Measurements from ENCODE around the gene GATA6.
A peak's percentile ranks its signal among the peaks of the same experiment; 100 is the strongest.

GATA6 gene

DNA sequence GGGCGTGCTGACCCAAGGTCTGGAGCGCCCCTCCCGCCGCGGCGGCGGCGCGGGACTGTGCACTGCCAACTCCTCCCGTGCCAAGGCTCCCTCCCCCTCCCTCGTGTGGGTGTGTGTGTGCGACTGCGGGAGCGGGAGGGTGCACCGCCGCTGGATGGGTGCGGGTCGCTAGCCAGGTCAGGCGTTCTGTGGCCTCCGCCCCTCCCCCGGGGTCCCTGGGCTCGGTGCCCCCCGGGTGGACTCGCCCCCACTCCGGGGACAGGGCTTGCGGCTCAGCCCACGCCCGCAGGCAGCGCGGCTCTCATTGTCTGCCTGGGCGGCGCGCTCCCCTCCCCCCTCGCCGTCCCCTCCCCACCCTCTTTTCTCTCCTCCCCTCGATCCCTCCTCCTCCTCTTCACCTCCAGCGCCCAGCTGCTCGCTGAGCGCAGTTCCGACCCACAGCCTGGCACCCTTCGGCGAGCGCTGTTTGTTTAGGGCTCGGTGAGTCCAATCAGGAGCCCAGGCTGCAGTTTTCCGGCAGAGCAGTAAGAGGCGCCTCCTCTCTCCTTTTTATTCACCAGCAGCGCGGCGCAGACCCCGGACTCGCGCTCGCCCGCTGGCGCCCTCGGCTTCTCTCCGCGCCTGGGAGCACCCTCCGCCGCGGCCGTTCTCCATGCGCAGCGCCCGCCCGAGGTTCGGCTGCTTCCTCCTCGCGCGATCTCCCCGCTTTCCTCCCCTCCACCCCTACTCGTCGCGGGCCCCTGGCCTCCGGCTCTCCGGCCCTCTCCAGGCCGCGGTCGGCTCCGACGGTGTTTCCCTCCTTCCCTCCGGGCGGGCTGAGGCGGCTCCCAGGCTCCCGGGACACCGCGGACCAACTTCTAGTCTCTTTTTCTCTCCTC is at the start of gene GATA6:
Gene GATA6 (plus strand): TSS at position 579 of the 878 bp plus-strand sequence. CDS start 1,556 bp downstream, outside the sequence.
- H3K4me1 Mint-ChIP-seq: peaks cover 21% of the 10 kb centered on the region
- H3K36me3 Mint-ChIP-seq (ENCODE audit: low read depth): peaks cover 2% of the 10 kb centered on the region
- ATAC-seq (peak; percentile 67), DNase-seq (peak; percentile 54)
- peaks cover 74% of the 10 kb centered on the region for H3K27me3 Mint-ChIP-seq
- H3K9me3 Mint-ChIP-seq: no peaks in the 10 kb centered on the region
- peak within 1 kb of the TSS; percentile 81 for H3K4me3 Mint-ChIP-seq
- no peak within 1 kb of the TSS for H3K27ac Mint-ChIP-seq

GRCh38 chr18:22124970-22125369 is 44.4 kb upstream of the GATA6 start:
- no peak overlapping the region for H3K27ac Mint-ChIP-seq
- no peaks in the 10 kb centered on the region for H3K4me1 Mint-ChIP-seq
- peaks cover 1% of the 10 kb centered on the region for H3K27me3 Mint-ChIP-seq
- H3K4me3 Mint-ChIP-seq: no peak overlapping the region
- no peaks in the 10 kb centered on the region for H3K9me3 Mint-ChIP-seq
- DNase-seq (no peak), ATAC-seq (no peak)
- H3K36me3 Mint-ChIP-seq (ENCODE audit: low read depth): no peaks in the 10 kb centered on the region

DNA sequence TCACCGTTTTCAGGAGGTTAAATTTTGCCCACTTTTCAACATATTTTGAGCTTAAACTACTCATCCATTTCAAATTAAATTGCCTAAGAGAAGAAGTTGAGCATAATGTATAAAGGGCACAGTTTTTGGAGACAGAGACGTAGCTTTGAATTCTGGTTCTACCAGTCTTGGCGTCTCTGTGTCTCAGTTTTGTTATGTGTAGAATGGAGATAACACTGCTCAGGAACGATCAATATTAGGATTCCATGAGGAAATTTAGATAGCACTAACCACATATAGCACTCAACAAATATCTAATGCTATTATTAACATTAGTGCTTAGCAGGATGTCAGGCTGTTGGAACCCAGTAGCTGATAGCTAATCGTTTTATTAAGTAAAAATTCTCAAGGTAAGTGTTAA is 40.4 kb upstream of the GATA6 start:
- no peaks in the 10 kb centered on the region for H3K36me3 Mint-ChIP-seq (ENCODE audit: low read depth)
- ATAC-seq (no peak), DNase-seq (no peak)
- H3K9me3 Mint-ChIP-seq: no peaks in the 10 kb centered on the region
- no peaks in the 10 kb centered on the region for H3K27me3 Mint-ChIP-seq
- H3K4me3 Mint-ChIP-seq: no peak overlapping the region
- no peak overlapping the region for H3K27ac Mint-ChIP-seq
- no peaks in the 10 kb centered on the region for H3K4me1 Mint-ChIP-seq

- DNase-seq (no peak), ATAC-seq (no peak)
- Mint-ChIP-seq H3K27ac (no peak overlapping the region), H3K27me3 (no peaks in the 10 kb centered on the region), H3K4me1 (no peaks in the 10 kb centered on the region), H3K9me3 (no peaks in the 10 kb centered on the region), H3K4me3 (no peak overlapping the region), H3K36me3 (ENCODE audit: low read depth) (no peaks in the 10 kb centered on the region)
Observed at GRCh38 chr18:22129778-22130177, 39.6 kb upstream of the GATA6 start.

- Mint-ChIP-seq H3K27me3 (peaks cover 2% of the 10 kb centered on the region), H3K4me1 (no peaks in the 10 kb centered on the region), H3K4me3 (no peak overlapping the region), H3K27ac (no peak overlapping the region), H3K36me3 (ENCODE audit: low read depth) (no peaks in the 10 kb centered on the region), H3K9me3 (no peaks in the 10 kb centered on the region)
- ATAC-seq (no peak), DNase-seq (no peak)
Observed at GRCh38 chr18:22132258-22132657, 37.1 kb upstream of the GATA6 start.

DNA sequence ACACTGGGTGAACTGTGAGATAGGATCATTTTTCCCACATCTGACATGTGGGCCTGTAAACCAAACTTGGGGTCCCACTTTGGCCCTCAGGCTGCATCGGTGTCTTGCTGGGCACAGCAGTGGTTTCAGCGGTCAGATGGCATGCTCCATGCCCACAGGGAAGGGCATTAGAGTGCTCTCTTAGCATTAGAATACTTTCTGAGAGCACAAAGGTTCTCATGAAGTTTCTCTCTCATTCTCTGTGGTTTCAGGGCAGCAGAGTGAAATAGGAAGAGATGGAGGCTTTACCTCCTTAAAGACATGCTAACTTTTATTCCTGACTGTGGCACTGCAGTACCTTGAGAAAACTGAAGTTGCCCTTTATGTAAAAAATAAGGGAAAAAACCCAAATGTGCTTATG is 36.6 kb upstream of the GATA6 start:
- peaks cover 2% of the 10 kb centered on the region for H3K27me3 Mint-ChIP-seq
- H3K36me3 Mint-ChIP-seq (ENCODE audit: low read depth): no peaks in the 10 kb centered on the region
- ATAC-seq (no peak), DNase-seq (no peak)
- H3K4me3 Mint-ChIP-seq: no peak overlapping the region
- no peak overlapping the region for H3K27ac Mint-ChIP-seq
- H3K4me1 Mint-ChIP-seq: no peaks in the 10 kb centered on the region
- no peaks in the 10 kb centered on the region for H3K9me3 Mint-ChIP-seq

GRCh38 chr18:22136395-22136794 is 33.0 kb upstream of the GATA6 start:
- DNase-seq (no peak), ATAC-seq (no peak)
- no peaks in the 10 kb centered on the region for H3K36me3 Mint-ChIP-seq (ENCODE audit: low read depth)
- H3K9me3 Mint-ChIP-seq: peaks cover 4% of the 10 kb centered on the region
- no peak overlapping the region for H3K27ac Mint-ChIP-seq
- H3K4me1 Mint-ChIP-seq: no peaks in the 10 kb centered on the region
- no peak overlapping the region for H3K4me3 Mint-ChIP-seq
- H3K27me3 Mint-ChIP-seq: peaks cover 2% of the 10 kb centered on the region

- DNase-seq (no peak), ATAC-seq (no peak)
- Mint-ChIP-seq H3K4me3 (no peak overlapping the region), H3K27me3 (no peaks in the 10 kb centered on the region), H3K36me3 (ENCODE audit: low read depth) (no peaks in the 10 kb centered on the region), H3K9me3 (peaks cover 4% of the 10 kb centered on the region), H3K4me1 (no peaks in the 10 kb centered on the region), H3K27ac (no peak overlapping the region)
Observed at GRCh38 chr18:22141211-22141610, 28.2 kb upstream of the GATA6 start.

DNA sequence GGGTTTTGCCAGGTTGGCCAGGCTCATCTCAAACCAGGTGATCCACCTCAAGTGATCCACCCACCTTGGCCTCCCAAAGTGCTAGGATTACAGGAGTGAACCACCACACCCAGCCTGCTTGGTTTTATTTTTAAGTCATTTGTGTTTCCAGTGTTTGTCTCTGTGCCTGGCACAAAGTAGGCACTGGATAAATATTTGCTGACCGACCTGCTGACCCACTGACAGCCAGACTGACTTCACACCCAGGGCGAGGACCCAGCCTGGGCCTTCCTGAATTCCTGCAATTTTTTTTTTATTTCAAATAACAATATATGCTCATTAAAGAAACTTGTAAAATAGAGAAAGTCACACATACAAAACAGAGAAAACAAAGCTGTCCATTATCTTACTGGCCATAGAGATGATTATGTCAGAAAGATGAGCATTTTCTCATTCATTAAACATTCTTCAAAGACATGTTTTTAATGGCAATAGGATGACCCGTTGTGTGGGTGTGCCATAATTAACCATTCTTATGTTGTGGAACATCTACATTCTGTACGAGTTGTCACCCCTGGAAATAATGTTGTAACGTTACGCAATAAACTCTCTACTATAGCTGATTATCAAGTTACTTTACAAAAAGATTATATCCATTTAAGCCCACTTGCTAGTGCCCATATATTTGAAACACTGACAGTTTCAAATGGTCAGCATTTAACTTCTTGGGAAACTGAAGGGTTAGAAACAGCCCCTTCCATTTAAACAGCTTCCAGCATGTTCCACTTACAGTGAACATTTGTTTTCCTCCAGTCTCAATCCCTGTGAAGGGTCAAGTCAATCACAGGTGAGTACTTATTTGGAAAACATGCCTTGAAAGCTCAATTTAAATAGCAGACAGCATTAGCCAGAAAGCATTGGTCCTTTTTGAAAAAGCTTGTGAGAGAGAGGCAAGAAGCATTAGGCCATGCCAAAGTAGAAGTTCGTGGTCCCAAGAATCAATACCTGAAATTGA is 25.7 kb upstream of the GATA6 start:
- Mint-ChIP-seq H3K4me3 (no peak overlapping the region), H3K4me1 (no peaks in the 10 kb centered on the region)

DNA sequence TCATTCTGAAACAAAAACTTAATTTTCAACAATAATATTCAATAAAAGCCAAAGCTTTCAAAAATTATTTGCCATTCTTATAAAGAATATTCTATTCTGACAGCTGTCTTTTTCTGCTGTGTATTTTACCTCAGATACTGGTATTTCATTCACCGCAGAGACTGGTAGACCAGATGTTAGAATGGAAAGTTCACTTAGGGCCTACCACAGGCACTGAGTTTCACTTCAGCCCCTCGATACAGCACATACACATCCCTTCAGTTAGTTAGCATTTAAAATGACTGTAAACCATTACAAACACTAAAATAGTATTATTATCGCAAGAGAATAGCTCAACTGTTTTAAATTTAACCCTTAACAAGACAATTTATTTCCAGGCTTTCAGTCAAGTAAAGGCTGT is 24.2 kb upstream of the GATA6 start:
- DNase-seq (no peak), ATAC-seq (no peak)
- Mint-ChIP-seq H3K4me1 (no peaks in the 10 kb centered on the region), H3K9me3 (no peaks in the 10 kb centered on the region), H3K36me3 (ENCODE audit: low read depth) (no peaks in the 10 kb centered on the region), H3K4me3 (no peak overlapping the region), H3K27ac (no peak overlapping the region), H3K27me3 (peaks cover 3% of the 10 kb centered on the region)

More for the DNA sequence above, 25.7 kb upstream of the GATA6 start:
- Mint-ChIP-seq H3K36me3 (ENCODE audit: low read depth) (no peaks in the 10 kb centered on the region), H3K27ac (no peak overlapping the region), H3K9me3 (no peaks in the 10 kb centered on the region), H3K27me3 (peaks cover under 1% of the 10 kb centered on the region)
- ATAC-seq (no peak), DNase-seq (no peak)

- no peak overlapping the region for H3K27ac Mint-ChIP-seq
Observed at GRCh38 chr18:22149710-22150109, 19.7 kb upstream of the GATA6 start.

GRCh38 chr18:22152093-22152492 is 17.3 kb upstream of the GATA6 start:
- H3K4me1 Mint-ChIP-seq: no peaks in the 10 kb centered on the region
- ATAC-seq: no peak
- no peaks in the 10 kb centered on the region for H3K36me3 Mint-ChIP-seq (ENCODE audit: low read depth)
- H3K27me3 Mint-ChIP-seq: peaks cover 10% of the 10 kb centered on the region
- no peak overlapping the region for H3K27ac Mint-ChIP-seq
- DNase-seq: no peak
- H3K9me3 Mint-ChIP-seq: no peaks in the 10 kb centered on the region
- H3K4me3 Mint-ChIP-seq: no peak overlapping the region

More at GRCh38 chr18:22149710-22150109, 19.7 kb upstream of the GATA6 start:
- H3K27me3 Mint-ChIP-seq: peaks cover 9% of the 10 kb centered on the region
- no peak overlapping the region for H3K4me3 Mint-ChIP-seq
- no peak for ATAC-seq
- no peak for DNase-seq
- H3K4me1 Mint-ChIP-seq: no peaks in the 10 kb centered on the region
- no peaks in the 10 kb centered on the region for H3K36me3 Mint-ChIP-seq (ENCODE audit: low read depth)
- H3K9me3 Mint-ChIP-seq: no peaks in the 10 kb centered on the region

GRCh38 chr18:22153428-22153827 is 16.0 kb upstream of the GATA6 start:
- Mint-ChIP-seq H3K9me3 (no peaks in the 10 kb centered on the region), H3K27me3 (peaks cover 15% of the 10 kb centered on the region), H3K27ac (no peak overlapping the region), H3K36me3 (ENCODE audit: low read depth) (no peaks in the 10 kb centered on the region), H3K4me3 (no peak overlapping the region), H3K4me1 (no peaks in the 10 kb centered on the region)
- ATAC-seq: no peak
- no peak for DNase-seq

DNA sequence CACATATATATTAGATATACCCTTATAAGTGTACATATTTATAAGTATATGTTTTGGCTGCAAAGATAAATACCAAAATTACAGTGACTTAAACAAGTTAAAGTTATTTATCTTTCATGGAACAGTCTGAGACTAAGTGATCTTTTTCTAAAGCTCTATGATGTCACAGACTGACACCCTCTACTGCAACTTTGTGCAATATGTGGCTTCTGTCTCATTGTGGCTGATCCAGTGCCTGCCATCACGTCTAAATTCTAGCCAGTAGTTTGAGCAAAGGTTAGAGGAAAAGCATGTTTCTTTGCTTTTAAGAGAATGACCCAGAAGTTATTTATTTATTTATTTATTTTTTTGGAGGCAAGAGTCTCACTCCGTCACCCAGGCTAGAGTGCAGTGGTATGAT is 13.8 kb upstream of the GATA6 start:
- Mint-ChIP-seq H3K4me1 (no peaks in the 10 kb centered on the region), H3K9me3 (no peaks in the 10 kb centered on the region), H3K27me3 (peaks cover 18% of the 10 kb centered on the region), H3K36me3 (ENCODE audit: low read depth) (no peaks in the 10 kb centered on the region), H3K4me3 (no peak overlapping the region), H3K27ac (no peak overlapping the region)
- ATAC-seq (no peak), DNase-seq (no peak)

DNA sequence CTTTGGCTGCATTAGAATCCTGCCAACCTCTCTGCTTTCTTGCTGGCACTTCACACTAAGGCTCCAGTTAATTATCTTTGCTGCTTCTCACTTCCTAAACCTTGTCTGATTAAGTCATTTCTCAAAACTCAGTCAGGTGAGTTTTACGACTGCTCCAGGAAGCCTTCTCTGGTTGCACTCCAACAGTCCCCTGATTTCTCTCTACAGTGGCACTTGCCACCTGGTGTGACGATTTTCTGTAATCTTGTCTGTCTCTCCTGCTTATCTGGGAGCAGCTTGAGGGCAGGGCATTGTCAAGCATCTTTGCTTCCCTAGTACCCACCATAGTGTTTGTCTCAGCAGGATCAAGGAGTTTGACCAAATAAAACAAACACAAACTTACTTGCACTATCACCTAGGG is 10.4 kb upstream of the GATA6 start:
- H3K27me3 Mint-ChIP-seq: peaks cover 33% of the 10 kb centered on the region
- no peaks in the 10 kb centered on the region for H3K4me1 Mint-ChIP-seq
- no peak overlapping the region for H3K4me3 Mint-ChIP-seq
- ATAC-seq (no peak), DNase-seq (no peak)
- no peaks in the 10 kb centered on the region for H3K9me3 Mint-ChIP-seq
- no peaks in the 10 kb centered on the region for H3K36me3 Mint-ChIP-seq (ENCODE audit: low read depth)
- H3K27ac Mint-ChIP-seq: no peak overlapping the region

All from activated naive CD8-positive, alpha-beta T cell treated with anti-CD3 and anti-CD28 coated beads, Interleukin-2, amount 50 U/mL, for 24 hours (primary cell).